ENCODE measurements around the gene NPL. TPM values are rescaled to one million over a fixed set of nuclear protein-coding genes. Genes with fewer than 3 reads are reported as not detected.

Gene NPL
- total and polyA plus RNA-seq, 9 of the 15 experiments (the other 6 are each of a cell fraction or from before 2014, with no cell fraction given): 9.9 to 22.3 (median 14.2) TPM

GRCh38 chr1:182839209-182840066 is 49.9 kb downstream of the NPL start, which contains the start of gene DHX9 (continued):
- TF ChIP-seq ARID3B (CRISPR knock-in tag; IDR thresholded peaks at IDR 0.05; ENCODE audit: borderline replicate concordance) (no peak), FOXA1 (IDR thresholded peaks at IDR 0.05; ENCODE audit: borderline replicate concordance) (no peak), ZC3H11A (IDR thresholded peaks at IDR 0.05; ENCODE audit: low read depth, low read length) (no peak), SETDB1 (IDR thresholded peaks at IDR 0.05; ENCODE audit: low read length) (no peak), CREM (IDR thresholded peaks at IDR 0.05; ENCODE audit: low read depth) (peak; percentile 66), NR0B1 (IDR thresholded peaks at IDR 0.05; ENCODE audit: partially characterized antibody) (no peak), GTF2B (IDR thresholded peaks at IDR 0.05; ENCODE audit: extremely low read depth, insufficient read length) (peak; percentile 22), ASH1L (IDR thresholded peaks at IDR 0.05; ENCODE audit: borderline replicate concordance, low read depth, partially characterized antibody) (no peak), ZNF436 (CRISPR knock-in tag; IDR thresholded peaks at IDR 0.05) (no peak), CEBPZ (IDR thresholded peaks at IDR 0.05; ENCODE audit: borderline replicate concordance, low read depth, low read length) (no peak), MTA2 (IDR thresholded peaks at IDR 0.05; ENCODE audit: low read depth) (peak; percentile 87), NELFE (IDR thresholded peaks at IDR 0.05; ENCODE audit: insufficient read depth, insufficient read length) (no peak), XRCC3 (IDR thresholded peaks at IDR 0.05) (no peak), NCOA4 (IDR thresholded peaks at IDR 0.05; ENCODE audit: partially characterized antibody) (peak; percentile 35), ATF7 (IDR thresholded peaks at IDR 0.05) (peak; percentile 73), RNF219 (CRISPR knock-in tag; IDR thresholded peaks at IDR 0.05) (no peak), ZNF444 (CRISPR knock-in tag; IDR thresholded peaks at IDR 0.05) (no peak), RBM15 (IDR thresholded peaks at IDR 0.05; ENCODE audit: insufficient read depth, low read length) (no peak), ZFX (CRISPR knock-in tag; IDR thresholded peaks at IDR 0.05) (peak; percentile 92)

All from K562 (cell line).